Muscle of arm (tissue), 12 donors: ENCODE measurements around the gene CBX1. TPM values are rescaled to one million over a fixed set of nuclear protein-coding genes. Genes with fewer than 3 reads are reported as not detected.
A peak's percentile ranks its signal among the peaks of the same experiment; 100 is the strongest.

Experiments
- DNase-seq: peaks from one replicate; pipeline ENCODE4 v3.0.0-alpha.2; 2013
- polyA plus RNA-seq, 12 donors: library from polyadenylated mRNA; unstranded; fragments of 120-200 nt; gene quantifications; one replicate each; pipeline ENCODE4 v1.2.1, GENCODE V29; 2013; ENCODE audit not compliant: insufficient read length in 12 of 12

CBX1 gene
- polyA plus RNA-seq, 12 donors, result 76.0 to 134 (median 85.3) TPM; not detected in 1

- no peak for DNase-seq
These were observed 25.2 kb upstream of the CBX1 start for GRCh38 chr17:48126532-48126850.

- no peak for DNase-seq
These were observed 24.7 kb upstream of the CBX1 start for GRCh38 chr17:48125829-48126531.

GRCh38 chr17:48123776-48124388 is 22.6 kb upstream of the CBX1 start:
- no peak for DNase-seq

- no peak for DNase-seq
These were observed 21.8 kb upstream of the CBX1 start for GRCh38 chr17:48123111-48123510.

- DNase-seq, result no peak
These were observed 21.4 kb upstream of the CBX1 start for GRCh38 chr17:48122665-48123045.

- DNase-seq, result no peak
These were observed 20.8 kb upstream of the CBX1 start for GRCh38 chr17:48121923-48122664.

GRCh38 chr17:48113201-48113676 is 12.0 kb upstream of the CBX1 start:
- no peak for DNase-seq

GRCh38 chr17:48111937-48112241 is 10.6 kb upstream of the CBX1 start:
- DNase-seq, result no peak

- no peak for DNase-seq
These were observed 9.5 kb upstream of the CBX1 start for GRCh38 chr17:48110761-48111160.

- DNase-seq, result peak; percentile 88
These were observed 6.1 kb upstream of the CBX1 start, which contains the start of gene SNX11 for GRCh38 chr17:48107137-48108055. Gene SNX11, plus strand, starts transcription at chr17:48107766. Its CDS starts 4,278 bp downstream, at chr17:48112044.

- no peak for DNase-seq
These were observed 5.5 kb upstream of the CBX1 start for GRCh38 chr17:48106802-48107136.

GRCh38 chr17:48104440-48104839 is 3.2 kb upstream of the CBX1 start:
- DNase-seq, result no peak

- no peak for DNase-seq
These were observed 1.8 kb upstream of the CBX1 start for GRCh38 chr17:48102798-48103715.

- no peak for DNase-seq
These were observed 919 bp upstream of the CBX1 start for GRCh38 chr17:48102043-48102750.

GRCh38 chr17:48100591-48101011 is 677 bp downstream of the CBX1 start:
- DNase-seq, result peak; percentile 74

GRCh38 chr17:48100160-48100559 is 1.1 kb downstream of the CBX1 start:
- DNase-seq, result no peak

GRCh38 chr17:48095611-48096010 is 5.7 kb downstream of the CBX1 start:
- DNase-seq, result no peak

- no peak for DNase-seq
These were observed 7.8 kb downstream of the CBX1 start for GRCh38 chr17:48093341-48094045.

GRCh38 chr17:48084932-48085331 is 16.3 kb downstream of the CBX1 start:
- DNase-seq, result no peak

GRCh38 chr17:48081858-48082257 is 19.4 kb downstream of the CBX1 start:
- no peak for DNase-seq
